T-helper 9 cell (primary cell): Measurements from ENCODE around the gene PRELP.
"Not testable (repeated sequence)": the region's sequence is repeated elsewhere in the genome, so short reads cannot be mapped to it uniquely, and the experiment has no call there.

Experiments
- DNase-seq: peaks from one replicate; pipeline ENCODE4 v3.0.0-alpha.2; 2020
- total RNA-seq, 2 donors: gene quantifications; one replicate each; lab custom pipeline; 2026; lab: John Stamatoyannopoulos, UW

PRELP gene
- 0.07 to 0.24 reads per million in 2 donors for total RNA-seq

DNA sequence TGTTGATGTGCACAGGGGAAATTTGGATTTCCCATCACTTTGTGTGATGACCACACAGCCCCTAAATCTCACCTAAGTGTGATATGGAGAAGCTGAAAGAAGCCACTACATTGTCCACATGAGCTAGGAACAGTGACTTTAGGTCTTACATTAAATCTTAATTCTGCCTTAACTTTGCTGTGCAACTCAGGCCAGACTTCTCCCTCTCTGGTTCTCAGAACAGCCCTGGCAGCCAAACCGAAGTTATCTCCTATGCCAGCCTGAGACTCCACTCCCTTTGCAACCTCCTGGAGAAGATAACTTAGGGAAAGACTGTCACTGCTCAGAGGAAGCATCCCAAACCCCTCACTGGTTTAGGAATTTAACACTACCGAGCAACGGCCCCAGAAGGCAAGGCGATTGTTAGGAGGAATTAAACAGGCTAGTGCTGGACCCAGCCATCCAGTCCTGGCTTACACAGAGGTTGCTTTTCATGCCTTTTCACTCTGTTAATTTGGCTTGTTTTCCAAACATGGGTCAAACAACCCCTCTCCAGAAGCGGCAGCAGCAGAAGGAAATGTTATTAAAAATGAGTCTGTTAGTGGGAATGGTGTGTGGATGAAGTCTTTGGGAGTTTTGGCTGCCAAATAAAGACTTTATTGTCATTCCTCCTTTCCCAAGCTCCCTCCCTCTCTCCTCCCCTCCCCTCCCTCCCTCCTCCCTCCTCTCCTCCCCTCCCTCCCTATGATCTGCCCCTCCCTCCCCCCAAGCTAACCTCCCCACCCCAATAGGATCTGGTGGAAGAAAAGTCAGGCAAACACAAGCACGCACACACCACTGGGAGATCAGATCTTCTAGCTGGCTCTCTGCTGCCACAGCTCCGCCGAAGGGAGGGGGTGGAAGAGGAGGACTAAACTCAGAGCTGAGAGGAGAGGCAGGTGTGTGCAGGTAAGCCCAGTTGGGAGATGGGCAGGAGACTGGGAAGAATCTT is at the start of gene PRELP:
Gene PRELP, plus strand, starts transcription at position 795 of the 970 bp plus-strand sequence. CDS start 7,379 bp downstream, outside the sequence.
- DNase-seq = no peak

DNA sequence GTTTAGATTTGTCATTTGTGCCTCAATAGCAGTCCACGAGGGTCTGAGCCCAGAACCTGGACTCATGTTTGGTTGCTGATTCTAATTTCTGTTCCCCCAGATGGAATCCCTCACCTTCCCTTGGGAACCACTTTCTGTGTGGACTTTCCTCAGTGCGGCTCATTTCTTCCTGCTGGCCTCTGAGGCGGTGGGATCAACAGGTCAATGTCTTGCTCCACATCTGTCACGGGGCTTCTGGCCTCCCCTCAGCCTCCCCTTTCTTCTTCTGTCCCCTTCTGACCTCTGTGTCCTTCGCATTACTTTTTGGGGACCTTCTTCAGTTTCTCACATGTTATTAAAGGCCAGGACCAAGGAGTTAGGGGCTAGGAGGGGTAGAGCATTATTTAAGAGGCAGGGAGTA is 49.2 kb upstream of the PRELP start:
- no peak for DNase-seq

- DNase-seq = no peak
Observed at GRCh38 chr1:203426870-203427269, 48.7 kb upstream of the PRELP start.

DNA sequence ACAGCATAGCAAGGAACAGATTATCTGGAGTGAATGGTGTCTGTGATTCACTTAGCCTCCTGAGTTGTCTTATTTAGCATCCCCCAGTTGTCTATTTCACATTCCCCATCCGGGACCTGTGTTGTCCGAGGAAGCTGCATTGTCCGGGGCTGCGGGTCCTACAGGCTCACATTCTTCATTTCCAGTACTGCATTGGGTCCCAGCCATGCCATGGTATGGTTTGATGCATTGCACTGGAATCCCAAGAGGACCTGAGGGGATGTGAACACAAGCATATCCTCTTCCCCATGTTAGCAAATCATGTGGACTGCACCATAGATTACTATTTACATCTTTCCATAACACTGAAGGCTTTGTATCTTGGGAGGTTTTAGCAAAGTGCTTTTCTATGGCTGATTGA is 48.2 kb upstream of the PRELP start:
- no peak for DNase-seq

DNA sequence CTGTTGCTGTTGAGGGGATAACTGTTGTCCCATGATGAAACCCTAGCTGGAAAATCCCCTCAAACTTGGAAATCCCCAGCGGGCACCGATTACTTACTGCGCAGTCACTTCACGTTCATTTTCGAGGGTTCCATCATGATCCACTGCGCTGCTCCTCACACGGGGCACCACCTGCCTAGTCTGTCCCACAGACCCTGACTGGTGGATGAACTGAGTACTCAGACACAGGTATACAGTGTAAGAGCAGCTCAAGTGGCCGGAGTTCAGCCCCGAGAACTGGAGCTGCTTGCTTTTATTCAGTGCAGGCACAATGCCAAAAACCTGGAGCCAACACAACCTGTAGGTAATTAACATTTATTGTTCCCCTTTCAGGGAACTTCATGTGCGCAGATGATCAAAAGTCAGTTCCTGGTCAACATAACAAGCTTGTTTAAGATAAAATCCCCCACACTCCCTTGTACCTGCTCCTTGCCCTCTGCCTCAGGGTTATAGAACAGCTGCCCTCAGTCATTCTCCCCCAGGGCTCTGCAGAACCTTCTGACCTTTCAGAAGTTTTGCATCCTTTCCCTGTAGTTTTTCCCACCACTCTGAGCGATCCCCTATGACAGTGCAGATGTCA is 46.5 kb upstream of the PRELP start:
- no peak for DNase-seq

GRCh38 chr1:203435615-203436014 is 40.0 kb upstream of the PRELP start:
- DNase-seq = no peak

GRCh38 chr1:203437696-203438315 is 37.8 kb upstream of the PRELP start:
- no peak for DNase-seq

GRCh38 chr1:203439131-203439730 is 36.4 kb upstream of the PRELP start:
- DNase-seq = no peak

DNA sequence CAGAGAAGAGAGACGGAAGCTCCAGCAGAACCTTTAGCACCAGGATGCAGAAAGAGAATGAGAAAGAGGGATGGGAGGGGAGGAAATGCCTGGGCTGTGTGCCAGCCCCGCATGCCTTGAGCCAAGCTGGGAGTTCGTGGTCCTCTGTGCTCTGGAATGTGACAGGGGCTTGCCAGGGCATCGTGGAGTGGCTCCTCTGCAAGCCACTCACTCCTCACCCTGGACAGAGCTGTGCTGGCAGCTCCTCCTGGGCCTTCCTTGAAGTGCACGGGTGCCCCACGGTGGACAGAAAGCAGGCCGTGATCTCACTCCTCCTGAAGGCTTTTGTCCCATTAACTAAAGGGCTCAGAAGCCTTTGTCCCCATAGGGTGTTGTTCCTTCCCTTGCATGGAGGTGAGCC is 34.8 kb upstream of the PRELP start:
- DNase-seq = no peak

DNA sequence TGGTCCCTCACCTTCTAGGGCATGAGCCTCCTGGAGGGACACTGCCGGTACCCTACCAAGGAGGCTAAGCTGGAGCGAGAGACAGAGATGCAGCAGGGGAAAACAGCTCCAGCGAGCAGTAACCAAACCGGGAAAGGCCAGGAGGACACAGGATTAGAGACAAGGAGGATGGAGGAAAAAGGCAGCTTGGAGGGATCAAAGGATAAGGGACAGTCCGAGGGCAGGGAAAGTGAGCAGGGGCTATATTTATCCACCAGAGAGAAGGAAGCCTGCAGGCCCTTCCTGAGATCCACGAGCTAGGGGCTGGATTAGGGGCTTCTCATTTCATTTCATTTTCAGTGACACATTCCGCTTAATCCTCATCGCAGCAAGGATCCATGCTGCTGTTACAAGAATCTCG is 33.8 kb upstream of the PRELP start:
- DNase-seq = no peak

DNA sequence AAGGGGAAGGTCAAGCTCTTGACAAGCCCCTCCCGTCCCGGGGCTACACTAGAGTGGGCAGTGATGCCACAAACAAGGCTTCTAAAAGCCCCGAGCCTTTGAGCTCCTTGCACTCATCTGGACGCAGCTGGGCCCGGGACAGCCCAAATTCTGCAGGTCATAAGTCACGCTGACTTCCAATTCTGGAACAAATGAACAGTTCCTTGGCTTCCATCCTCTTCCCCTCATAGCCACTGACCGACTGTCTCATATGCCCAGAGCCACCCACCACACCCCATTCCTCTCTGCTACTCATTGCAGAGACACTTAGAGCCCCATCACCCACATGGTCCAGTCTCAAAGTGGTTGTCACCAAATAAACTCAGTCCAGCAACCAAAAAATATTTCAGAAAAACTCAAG is 32.8 kb upstream of the PRELP start:
- no peak for DNase-seq

DNA sequence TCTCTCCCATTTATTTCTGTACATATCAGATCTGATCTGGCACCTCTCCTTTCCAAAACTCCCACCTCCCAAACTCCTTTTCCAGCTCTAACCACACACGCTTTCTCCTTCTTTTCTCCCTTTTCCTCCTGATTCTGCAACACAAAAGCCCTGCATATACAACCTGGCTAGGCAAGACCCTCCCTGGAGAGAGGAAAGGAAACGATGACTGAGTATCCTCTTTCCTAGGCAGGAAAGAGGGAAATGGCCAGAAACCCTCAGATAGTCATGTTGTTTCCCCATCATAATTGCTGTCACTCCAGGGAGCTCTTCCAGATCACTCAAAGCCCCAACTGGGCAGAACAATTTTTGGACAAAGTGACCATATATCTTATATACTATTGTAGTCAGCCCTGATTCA is 32.3 kb upstream of the PRELP start:
- DNase-seq = no peak

DNA sequence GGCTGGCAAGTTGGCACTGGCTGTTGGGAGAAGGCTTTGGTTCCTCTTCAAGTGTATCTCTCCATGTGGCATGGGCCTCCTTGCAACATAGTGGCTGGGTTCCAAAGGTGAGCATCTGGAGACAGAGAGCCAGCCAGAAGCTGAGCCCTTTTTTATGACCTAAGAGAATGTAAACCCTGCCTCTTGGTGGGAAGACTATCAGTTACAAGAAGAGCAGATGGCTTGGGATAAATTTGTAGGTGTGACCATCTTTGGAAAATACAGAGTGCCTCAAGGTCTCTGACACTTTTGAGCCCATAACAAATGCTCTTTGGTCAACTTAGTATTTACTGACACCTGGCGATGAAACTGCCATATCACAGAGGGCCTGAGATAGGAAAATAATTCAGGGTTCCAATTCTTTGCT is 31.4 kb upstream of the PRELP start:
- no peak for DNase-seq

- DNase-seq = no peak
Observed at GRCh38 chr1:203447151-203447550, 28.5 kb upstream of the PRELP start.

GRCh38 chr1:203447598-203447997 is 28.0 kb upstream of the PRELP start:
- DNase-seq = not testable (repeated sequence)

GRCh38 chr1:203448521-203449061 is 27.0 kb upstream of the PRELP start:
- no peak for DNase-seq

DNA sequence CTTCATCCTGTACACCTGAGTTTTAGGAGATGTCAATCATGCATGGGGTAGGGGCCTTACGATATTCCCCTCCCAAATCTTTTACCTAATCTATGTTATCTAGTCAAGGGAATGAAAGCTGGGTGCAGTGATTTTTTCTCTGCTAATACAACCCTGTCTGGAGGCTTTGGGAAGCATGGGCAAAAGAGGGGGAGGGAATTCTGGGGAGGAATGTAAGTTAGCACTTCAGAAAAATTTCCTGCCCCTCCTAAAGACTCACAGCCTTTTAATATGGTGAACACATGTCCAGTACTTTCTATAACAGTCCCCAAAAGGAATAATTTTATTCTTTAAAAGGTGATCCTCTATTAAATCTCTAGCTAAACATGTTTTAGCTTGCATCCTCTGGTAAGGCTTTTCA is 25.6 kb upstream of the PRELP start:
- DNase-seq = no peak

GRCh38 chr1:203450479-203451149 is 25.0 kb upstream of the PRELP start:
- no peak for DNase-seq

- DNase-seq = no peak
Observed at GRCh38 chr1:203451836-203452784, 23.5 kb upstream of the PRELP start.

GRCh38 chr1:203453016-203453415 is 22.6 kb upstream of the PRELP start:
- no peak for DNase-seq

GRCh38 chr1:203453616-203454015 is 22.0 kb upstream of the PRELP start:
- DNase-seq = no peak
